ENCODE results near the gene USP34. TPM values are rescaled to one million over a fixed set of nuclear protein-coding genes. Genes with fewer than 3 reads are reported as not detected.

The USP34 gene
- total and polyA plus RNA-seq, 2 of the 4 experiments (the other 2 are of a cell fraction): 34.7 to 128 TPM

DNA sequence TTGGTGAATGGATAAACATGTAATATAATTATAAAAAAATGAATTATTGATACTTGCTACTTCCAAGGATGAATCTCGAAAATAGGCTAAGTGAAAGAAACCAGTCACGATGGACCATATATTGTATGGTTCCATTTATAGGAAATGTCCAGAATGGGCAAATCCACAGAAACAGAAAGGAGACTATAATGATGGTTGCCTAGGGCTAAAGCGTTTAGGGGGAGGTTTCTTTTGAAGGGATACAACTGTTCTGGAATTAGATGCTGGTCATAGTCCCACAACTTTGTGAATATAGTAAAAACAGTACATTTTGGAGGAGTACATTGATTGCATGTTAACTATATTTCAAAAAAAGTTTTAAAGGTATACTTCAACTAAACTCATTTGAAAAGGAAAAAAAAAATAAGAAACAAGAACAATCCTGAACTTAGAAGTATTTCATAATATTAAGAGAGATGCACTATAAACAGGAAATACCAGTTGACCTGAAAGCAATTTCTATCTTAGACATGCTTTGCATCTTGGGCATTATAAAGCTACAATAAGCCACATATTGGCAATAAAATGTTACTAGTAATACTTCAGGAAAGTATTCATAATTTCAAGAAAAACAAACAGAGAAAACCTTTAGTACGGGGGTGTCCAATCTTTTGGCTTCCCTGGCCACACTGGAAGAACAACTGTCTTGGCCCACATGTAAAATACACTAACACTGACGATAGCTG is 178.9 kb downstream of the USP34 start:
- TF ChIP-seq SMC3 (IDR thresholded peaks at IDR 0.05; ENCODE audit: low read depth, low read length) (no peak), NFE2L2 (IDR thresholded peaks at IDR 0.05; ENCODE audit: low read depth, low read length) (no peak), FOS (IDR thresholded peaks at IDR 0.05; ENCODE audit: low read depth, low read length) (no peak), MAFK (IDR thresholded peaks at IDR 0.05; ENCODE audit: low read depth, low read length) (no peak)
- TF ChIP-seq, protein P1, sequence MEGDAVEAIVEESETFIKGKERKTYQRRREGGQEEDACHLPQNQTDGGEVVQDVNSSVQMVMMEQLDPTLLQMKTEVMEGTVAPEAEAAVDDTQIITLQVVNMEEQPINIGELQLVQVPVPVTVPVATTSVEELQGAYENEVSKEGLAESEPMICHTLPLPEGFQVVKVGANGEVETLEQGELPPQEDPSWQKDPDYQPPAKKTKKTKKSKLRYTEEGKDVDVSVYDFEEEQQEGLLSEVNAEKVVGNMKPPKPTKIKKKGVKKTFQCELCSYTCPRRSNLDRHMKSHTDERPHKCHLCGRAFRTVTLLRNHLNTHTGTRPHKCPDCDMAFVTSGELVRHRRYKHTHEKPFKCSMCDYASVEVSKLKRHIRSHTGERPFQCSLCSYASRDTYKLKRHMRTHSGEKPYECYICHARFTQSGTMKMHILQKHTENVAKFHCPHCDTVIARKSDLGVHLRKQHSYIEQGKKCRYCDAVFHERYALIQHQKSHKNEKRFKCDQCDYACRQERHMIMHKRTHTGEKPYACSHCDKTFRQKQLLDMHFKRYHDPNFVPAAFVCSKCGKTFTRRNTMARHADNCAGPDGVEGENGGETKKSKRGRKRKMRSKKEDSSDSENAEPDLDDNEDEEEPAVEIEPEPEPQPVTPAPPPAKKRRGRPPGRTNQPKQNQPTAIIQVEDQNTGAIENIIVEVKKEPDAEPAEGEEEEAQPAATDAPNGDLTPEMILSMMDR (conservative IDR thresholded peaks at IDR 0.05; ENCODE audit: low read depth, low read length): no peak
- peak overlapping the region; percentile 66; the same call in 1 of the 2 replicates for H3K4me2 ChIP-seq (ENCODE audit: low read depth, low read length)
- no peak overlapping the region for H2AK5ac ChIP-seq (ENCODE audit: low read depth, low read length)
- ChIA-PET CTCF (interaction anchor here (0.6 kb wide), 2 partner anchors 14 to 266 kb away, joined by 3 read pairs; no protein-coding TSS in a partner anchor), POLR2A (ENCODE audit: unreplicated experiment) (no interaction called here)
- H4K8ac ChIP-seq (ENCODE audit: low read depth in 2 of 2, low read length in 2 of 2): peak overlapping the region in 1 of 2 experiments; percentile 20; a peak in 1 of 4 replicates
- no peak overlapping the region; the same call in 1 of the 2 replicates for H2BK20ac ChIP-seq (ENCODE audit: low read depth, low read length)
- in situ Hi-C loops (cut with MboI; ENCODE audit: low sequenced_read_pairs) (no loop called here), intact Hi-C loops (cut with micrococcal nuclease) (no loop called here), dilution Hi-C loops (cut with HindIII; ENCODE audit: low sequenced_read_pairs, unreplicated experiment) (no loop called here)
- H3K79me1 ChIP-seq (ENCODE audit: low read depth in 1 of 2, low read length in 2 of 2): peaks cover 6 to 26% of the 10 kb centered on the region in 2 experiments; a peak in 3 of 4 replicates
- DNase-seq (peak; percentile 52), ATAC-seq (ENCODE audit: low read depth) (peak; percentile 71)
- no peak overlapping the region for H3K4me3 ChIP-seq (ENCODE audit: insufficient read depth, low read depth, low read length)
- H4K20me1 ChIP-seq (ENCODE audit: insufficient read depth, low read length): no peaks in the 10 kb centered on the region; the same call in 1 of the 2 replicates
- no peak overlapping the region for H4K91ac ChIP-seq (ENCODE audit: insufficient read depth, low read depth, low read length)
- peaks cover 16% of the 10 kb centered on the region for H3K36me3 ChIP-seq (ENCODE audit: control insufficient read depth, insufficient read depth, low read length)
- peaks cover 3% of the 10 kb centered on the region; the same call in 1 of the 2 replicates for H3K4me1 ChIP-seq (ENCODE audit: control insufficient read depth, insufficient read depth, low read length)
- no peaks in the 10 kb centered on the region; the same call in 1 of the 2 replicates for H3K9me3 ChIP-seq (ENCODE audit: control insufficient read depth, insufficient read depth, low read length)
- peak overlapping the region; percentile 79 for H2BK5ac ChIP-seq (ENCODE audit: low read depth, low read length, poor library complexity, severe bottlenecking)
- H3K27ac ChIP-seq (ENCODE audit: insufficient read depth, low read length): peak overlapping the region; percentile 59; the same call in 1 of the 2 replicates
- no peak overlapping the region for H2AK9ac ChIP-seq (replicated peaks; ENCODE audit: low read depth, low read length, poor library complexity)
- H3K56ac ChIP-seq (ENCODE audit: extremely low read depth, insufficient read depth, low read length): 0 out of 2 replicates have a peak overlapping the region, but pooled peaks have one; percentile 6
- H2BK15ac ChIP-seq (ENCODE audit: low read depth, low read length): no peak overlapping the region
- H3K18ac ChIP-seq (ENCODE audit: low read depth, low read length): no peak overlapping the region
- no peaks in the 10 kb centered on the region for H3K27me3 ChIP-seq (ENCODE audit: control insufficient read depth, insufficient read depth, low read length)
- peak overlapping the region; percentile 86; the same call in 1 of the 2 replicates for H3K23ac ChIP-seq (ENCODE audit: low read depth, low read length)
- H3K14ac ChIP-seq (replicated peaks; ENCODE audit: low read depth, low read length): peak overlapping the region; percentile 80; the same call in 1 of the 2 replicates
- H2BK120ac ChIP-seq (ENCODE audit: low read depth, low read length): 0 out of 2 replicates have a peak overlapping the region, but pooled peaks have one; percentile 10
- H4K5ac ChIP-seq (ENCODE audit: low read depth, low read length): peak overlapping the region; percentile 63; the same call in 1 of the 2 replicates
- WGBS, 2 experiments (ENCODE audit: extremely low coverage in 2 of 2, insufficient read length in 1 of 2): no CpG with 5 or more reads among the region's 5 CpGs
- peak overlapping the region; percentile 16; the same call in 1 of the 2 replicates for H3K4ac ChIP-seq (ENCODE audit: low read depth, low read length)
- no peak overlapping the region for H2AFZ ChIP-seq (replicated peaks; ENCODE audit: low read length, poor library complexity)
- H3K9ac ChIP-seq (ENCODE audit: low read depth, low read length): no peak overlapping the region
- no TSS peak for BruUV-seq (replicated peaks)
- H3K9me1 ChIP-seq (ENCODE audit: insufficient read depth, low read length): peaks cover 6% of the 10 kb centered on the region; the same call in 1 of the 2 replicates

Data from IMR-90 (cell line).